Activated T-cell treated with anti-CD3 and anti-CD28 coated beads, Interleukin-2, amount 50 U/mL, for 1 hour (primary cell): ENCODE results near the gene GIPC2.

ENCODE experiments used
- DNase-seq: peaks from one replicate; pipeline ENCODE4 v3.0.0-alpha.2; 2020

The GIPC2 gene

DNA sequence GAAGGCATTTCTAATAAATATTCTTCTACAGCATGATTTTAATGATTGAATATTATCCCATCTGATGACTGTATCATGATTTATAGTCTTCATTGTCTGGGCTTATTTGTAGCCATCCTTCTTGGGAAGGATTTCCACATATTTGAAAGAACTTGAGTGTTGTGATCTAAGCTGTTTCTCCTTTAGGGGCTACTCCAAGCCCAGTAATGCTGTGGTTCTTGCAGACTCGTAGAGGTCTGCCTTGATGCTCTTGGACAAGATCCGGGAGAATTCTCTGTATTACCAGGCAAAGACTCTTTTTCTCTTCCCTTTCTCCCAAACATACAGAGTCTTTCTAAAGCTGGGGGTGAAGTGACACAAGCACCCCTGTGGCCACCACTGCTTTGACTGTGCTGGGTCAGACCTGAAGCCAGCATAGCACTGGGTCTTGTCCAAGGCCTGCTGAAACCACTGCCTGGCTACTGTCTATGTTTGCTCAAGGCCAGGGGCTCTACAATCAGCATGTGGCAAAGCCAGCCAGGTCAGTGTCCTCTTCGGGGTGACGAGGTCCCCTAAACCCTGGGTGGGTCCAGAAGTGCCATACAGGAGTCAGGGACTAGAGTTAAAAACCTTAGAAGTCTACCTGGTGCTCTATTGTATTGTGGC, 107.4 kb downstream of the GIPC2 start:
- no peak for DNase-seq

DNA sequence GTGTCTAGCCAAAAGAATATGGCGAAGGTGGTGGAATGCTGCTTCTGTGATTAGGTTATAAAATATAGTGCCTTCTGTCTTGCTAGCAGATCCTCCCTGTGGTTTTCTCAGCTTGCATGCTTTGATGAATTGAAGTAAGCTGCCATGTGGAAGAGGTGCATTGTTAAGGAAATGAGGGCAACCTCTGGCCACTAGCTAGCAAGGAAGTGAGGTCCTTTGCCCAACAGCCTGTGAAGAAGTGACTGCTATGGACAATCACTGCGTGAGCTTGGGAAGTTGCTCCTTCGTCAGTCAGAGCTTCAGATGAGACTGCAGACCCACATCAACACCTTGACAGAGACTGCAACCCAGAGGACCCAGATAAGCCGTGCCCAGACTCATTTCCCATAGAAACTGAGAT, 109.4 kb downstream of the GIPC2 start:
- no peak for DNase-seq

DNA sequence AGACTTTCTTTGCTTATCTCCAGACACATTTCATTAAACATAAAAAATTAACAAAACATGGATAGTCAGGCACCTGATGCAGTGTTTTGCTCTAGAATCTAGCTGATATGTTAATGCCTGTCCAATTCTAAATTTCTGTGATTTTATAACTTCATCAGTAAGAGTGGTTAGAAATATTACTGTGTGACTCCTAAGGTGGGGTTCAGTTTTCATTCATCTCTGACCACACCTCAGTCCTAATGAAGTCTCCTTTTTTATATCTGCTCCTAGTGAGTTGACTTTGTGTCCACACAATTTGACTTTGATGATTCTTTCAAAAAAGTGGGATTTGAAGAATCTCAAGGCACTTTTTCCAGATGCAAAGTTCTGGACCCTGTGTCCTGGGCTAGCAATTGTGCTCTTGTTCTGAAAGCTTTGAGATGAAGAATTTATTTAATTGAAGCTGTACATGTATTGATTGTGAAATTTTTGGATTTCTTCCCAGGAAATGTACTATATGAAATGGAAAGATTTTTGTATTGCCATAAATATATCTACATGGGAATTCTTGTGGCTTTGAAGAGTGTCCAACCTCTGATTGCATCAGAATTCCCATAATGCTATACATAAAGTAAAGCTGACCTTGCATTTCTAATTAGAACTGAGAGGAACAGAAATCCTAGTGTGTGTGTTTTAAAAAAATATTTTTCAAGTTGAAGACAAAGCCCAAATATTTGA, 111.2 kb downstream of the GIPC2 start:
- DNase-seq: no peak

DNA sequence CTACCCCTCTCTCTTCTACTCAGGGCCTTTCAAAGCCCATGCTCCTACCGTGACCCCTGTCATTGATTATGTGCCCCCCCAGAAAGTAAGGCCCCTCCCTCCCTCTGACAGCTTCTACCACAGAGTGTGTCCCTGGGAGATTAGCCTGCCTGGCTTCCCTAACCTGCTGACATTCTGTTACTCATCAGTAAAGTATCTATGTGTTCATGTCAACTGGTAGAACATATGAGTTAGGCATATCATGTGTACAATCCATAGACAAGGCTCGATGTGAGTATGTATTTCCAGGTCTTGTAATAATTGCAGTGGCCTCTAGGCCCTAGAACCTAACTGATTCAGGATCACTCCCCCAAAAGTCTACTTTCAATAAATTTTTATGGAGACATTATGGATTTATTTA, 120.0 kb downstream of the GIPC2 start:
- DNase-seq: no peak

DNA sequence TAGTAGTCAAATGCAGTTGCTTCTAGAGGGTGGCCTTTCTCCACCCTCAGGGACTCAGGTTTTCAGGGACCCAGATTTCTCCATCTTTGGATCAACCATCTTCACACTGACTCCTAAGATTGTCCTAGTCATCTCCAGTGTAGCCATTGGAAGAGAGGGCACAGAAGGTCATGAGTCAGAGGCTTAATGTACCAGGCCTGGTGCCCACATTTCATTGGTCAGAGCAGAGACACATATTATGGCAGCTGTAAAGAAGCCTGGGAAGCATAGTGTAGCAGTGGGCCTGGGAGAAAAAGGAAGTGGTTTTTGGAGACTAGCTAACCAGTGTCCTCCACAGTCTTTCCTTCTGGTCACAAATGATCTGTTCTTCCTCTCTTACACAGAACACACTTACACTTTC, 122.5 kb downstream of the GIPC2 start:
- DNase-seq: no peak

DNA sequence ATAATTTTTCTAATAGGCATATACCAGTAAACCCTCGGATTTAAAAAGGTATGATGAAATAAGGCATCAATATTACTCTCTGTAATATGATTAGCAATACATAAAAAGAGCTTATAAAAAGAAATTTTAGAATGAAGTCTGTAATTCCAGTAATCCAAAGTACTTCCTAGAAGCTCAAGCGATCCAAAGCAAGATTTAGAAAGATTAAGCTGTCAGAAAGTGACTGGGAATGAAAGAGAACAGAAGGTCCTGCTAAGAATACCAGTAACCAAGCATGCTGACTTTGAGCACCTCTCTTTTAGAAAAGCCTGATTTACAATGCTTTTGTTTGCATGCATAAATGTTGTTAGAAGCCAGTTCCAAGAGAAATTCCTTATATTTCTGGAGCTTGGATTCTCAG, 125.1 kb downstream of the GIPC2 start:
- no peak for DNase-seq

DNA sequence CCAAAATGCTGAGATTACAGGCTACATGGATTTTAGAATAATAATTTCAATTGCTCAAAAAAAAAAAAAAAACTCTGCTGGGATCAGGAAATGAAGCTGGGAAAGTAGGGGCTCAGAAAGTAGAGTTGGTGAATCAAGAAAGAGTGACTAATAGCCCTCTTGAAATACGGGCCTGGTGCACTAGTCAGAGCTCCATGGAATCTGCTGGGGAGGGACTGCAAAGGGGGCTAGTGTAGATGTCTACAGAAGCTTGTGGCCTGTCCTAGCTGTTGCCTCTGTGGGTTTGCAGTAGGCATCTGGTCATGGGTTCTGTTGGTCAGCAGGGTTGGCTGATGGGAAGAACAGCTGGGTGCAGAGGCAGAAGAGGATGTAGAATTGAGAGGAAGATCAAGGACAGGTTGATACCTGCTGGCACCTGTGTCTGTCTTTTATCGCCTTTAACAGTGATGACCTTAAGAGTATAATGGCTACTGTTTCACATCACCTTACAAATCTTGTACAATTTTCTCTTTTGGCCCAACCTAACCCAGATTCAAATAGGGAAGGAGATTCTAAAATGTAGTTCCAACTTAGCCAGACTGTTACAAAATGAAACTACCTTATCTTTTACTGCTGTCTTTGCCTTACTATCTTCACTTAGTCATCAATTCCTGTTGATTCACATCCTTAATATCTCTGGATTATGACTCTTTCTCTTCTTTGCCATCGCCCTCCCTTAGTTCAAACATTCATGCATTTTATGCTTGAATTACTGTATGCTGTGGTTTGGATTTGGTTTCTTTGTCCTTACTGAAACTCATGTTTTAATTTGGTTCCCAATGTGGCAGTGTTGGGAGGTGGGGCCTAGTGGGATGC, 126.2 kb downstream of the GIPC2 start:
- no peak for DNase-seq

DNA sequence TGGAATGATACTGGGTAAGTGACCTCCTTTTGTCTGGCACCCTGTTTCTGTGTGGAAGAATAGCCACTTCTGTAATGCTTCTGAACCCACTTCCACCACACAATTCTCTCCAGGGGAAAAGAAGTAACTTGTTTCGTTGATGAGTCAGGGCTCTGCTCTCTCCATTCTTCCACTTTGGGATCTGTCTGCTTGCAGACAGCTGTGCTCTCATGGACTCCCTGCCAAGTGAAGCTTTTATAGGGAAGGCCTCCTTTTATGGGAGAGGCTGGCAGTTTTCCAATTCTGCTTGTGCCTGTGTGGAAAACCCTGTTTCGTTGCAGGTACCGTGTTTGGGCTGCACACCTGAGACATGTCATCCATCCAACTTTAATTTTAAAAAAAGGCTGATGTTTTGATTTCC, 130.7 kb downstream of the GIPC2 start:
- DNase-seq: no peak

DNA sequence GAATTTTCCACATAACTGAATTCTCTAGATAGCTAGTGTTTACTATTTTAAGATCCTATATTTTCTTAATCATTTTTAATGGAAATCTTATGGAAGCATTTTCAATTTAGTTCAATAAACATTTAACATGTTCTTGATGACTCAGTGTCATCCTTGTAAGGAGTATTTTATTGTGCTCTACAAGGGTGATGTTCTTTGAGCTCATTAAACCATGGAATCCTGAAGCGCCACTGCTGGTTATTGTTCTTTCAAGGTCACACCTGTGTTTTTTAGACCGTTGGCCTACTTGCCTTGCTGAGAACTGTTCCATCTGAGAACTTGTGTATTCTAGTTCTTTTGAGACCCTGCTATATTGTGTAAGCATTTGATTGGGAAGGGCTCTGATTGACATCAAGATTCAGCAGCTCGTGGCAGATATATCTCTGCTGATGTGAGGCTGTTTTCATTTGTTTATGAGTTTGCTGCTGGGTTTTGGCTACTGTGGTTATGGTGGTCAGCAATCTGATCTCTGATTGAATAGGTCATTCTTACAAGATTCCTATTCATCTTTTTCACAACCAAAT, 132.0 kb downstream of the GIPC2 start:
- DNase-seq: no peak

DNA sequence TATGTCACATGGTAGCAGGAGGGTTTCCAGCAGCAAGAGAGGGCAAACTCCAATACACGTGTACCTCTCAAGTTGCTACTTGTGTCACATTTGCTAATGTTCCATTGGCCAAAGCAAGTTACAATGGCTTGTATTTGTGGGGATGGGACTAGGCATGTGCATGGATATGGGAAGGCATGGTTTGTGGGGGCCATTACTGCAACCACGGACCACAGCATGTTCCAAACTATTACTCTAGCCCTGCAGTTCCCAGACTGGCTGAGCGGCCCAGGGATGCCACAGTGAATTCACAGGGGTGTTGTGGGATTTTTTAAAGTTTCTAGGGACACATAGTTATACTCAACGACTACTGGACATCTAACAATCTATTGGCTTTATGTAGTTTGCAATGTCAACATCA, 133.1 kb downstream of the GIPC2 start:
- DNase-seq: no peak

DNA sequence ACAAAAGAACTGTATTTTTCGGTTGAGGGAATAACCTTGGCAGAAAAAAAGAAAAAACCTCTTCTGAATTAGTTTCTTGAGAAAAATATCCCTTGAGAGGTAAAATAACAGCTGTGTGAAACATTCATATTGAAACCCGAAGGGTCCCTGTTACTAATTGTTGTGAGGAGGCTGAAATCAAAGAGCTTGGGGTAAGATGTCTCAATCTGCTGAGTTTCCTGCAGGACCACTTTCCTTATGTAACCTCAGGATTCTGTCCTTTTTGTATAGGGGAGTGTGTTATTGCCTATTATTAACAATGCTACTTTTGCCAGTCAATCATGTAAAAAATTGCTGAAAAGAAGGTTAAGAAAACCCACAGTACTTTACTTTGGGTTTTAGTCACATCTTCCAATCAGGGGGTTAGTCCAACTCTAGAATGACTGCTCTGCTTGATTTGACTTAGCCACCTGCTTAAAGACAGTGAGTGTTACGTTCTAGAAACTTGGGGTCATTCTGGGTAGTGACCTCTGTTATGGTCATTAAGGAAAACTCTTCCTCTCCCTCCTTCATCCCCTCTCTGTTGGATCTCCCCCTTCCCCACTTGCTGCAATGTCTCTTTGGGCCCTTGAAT, 138.8 kb downstream of the GIPC2 start:
- DNase-seq: no peak
